ENCODE results near the gene FASN. TPM values are rescaled to one million over a fixed set of nuclear protein-coding genes. Genes with fewer than 3 reads are reported as not detected.

The FASN gene
- total and polyA plus RNA-seq, 9 donors = 1.3 to 168 (median 42.7) TPM

DNA sequence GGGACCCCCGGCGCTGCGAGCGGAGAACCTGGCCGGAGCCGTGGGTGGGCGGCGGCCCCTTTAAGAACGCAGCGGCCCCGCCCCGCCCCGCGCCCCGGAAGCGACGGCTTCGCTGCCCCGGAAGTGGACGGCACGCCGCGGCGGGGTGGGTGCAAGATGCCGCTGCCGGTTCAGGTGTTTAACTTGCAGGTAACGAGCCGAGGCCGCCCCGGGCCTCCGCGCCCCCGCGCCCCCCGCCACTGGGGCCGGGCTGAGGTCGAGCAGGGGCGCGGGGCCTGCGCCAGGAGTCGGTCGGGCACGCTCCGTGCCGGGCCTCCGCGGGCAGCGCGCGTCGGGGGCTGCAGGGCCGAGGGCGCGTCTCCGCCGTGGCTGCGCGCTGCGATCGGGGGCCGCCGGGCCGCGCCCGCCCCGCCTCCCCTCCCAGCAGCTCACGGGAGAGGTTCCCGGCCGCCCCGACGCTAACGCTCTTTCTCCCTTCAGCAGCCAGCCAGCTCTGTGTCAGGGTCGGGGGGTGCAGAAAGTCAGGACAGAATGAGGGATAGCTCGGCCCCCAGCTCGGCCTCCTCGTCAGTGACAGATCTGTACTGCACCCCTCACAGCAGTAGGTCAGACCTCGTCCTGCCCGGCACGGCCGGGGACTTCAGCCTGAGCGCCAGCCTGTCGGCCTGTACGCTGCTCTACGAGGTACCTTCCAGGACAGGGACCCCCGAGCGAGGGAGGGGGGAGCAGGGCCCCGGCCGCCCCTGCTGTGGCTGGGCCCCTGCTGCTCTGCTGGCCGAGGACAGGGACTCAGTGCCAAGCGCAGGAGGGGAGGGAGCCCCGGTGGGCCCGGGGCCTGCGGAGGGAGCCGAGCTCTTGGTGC, 46.0 kb downstream of the FASN start, which contains the start of the genes GPS1 and RFNG:
GPS1 (plus strand) TSS at position 123 of the 862 bp plus-strand sequence; CDS start at position 157, 34 bp downstream.
RFNG (minus strand) TSS at position 36 of the 862 bp plus-strand sequence. CDS start 45 bp downstream, outside the sequence.
- intact Hi-C loops (cut with DNase I) = loop anchor here in 1 of 4 donors (10.0 kb wide), 1 partner anchor 57 kb away; no protein-coding TSS in a partner anchor
- WGBS, 3 donors = 0 to 1% (median 0%) methylated on average over 44 to 93 of the region's 94 CpGs
- H3K36me3 ChIP-seq = no peaks in the 10 kb centered on the region
- DNase-seq = peak; percentile 71 to 85 (median 79)
- H3K9me3 ChIP-seq = no peaks in the 10 kb centered on the region
- peak within 1 kb of the TSS; percentile 59 for H3K4me3 ChIP-seq
- peaks cover 9% of the 10 kb centered on the region for H3K4me1 ChIP-seq (ENCODE audit: insufficient read depth)
- no peaks in the 10 kb centered on the region for H3K27me3 ChIP-seq
- peak within 1 kb of the TSS; percentile 36 to 75 for H3K27ac ChIP-seq
- TF ChIP-seq EP300 (IDR thresholded peaks at IDR 0.05) (no peak), POLR2A (IDR thresholded peaks at IDR 0.05) (no peak)
- TF ChIP-seq, protein P1, sequence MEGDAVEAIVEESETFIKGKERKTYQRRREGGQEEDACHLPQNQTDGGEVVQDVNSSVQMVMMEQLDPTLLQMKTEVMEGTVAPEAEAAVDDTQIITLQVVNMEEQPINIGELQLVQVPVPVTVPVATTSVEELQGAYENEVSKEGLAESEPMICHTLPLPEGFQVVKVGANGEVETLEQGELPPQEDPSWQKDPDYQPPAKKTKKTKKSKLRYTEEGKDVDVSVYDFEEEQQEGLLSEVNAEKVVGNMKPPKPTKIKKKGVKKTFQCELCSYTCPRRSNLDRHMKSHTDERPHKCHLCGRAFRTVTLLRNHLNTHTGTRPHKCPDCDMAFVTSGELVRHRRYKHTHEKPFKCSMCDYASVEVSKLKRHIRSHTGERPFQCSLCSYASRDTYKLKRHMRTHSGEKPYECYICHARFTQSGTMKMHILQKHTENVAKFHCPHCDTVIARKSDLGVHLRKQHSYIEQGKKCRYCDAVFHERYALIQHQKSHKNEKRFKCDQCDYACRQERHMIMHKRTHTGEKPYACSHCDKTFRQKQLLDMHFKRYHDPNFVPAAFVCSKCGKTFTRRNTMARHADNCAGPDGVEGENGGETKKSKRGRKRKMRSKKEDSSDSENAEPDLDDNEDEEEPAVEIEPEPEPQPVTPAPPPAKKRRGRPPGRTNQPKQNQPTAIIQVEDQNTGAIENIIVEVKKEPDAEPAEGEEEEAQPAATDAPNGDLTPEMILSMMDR (IDR thresholded peaks at IDR 0.05) = no peak

DNA sequence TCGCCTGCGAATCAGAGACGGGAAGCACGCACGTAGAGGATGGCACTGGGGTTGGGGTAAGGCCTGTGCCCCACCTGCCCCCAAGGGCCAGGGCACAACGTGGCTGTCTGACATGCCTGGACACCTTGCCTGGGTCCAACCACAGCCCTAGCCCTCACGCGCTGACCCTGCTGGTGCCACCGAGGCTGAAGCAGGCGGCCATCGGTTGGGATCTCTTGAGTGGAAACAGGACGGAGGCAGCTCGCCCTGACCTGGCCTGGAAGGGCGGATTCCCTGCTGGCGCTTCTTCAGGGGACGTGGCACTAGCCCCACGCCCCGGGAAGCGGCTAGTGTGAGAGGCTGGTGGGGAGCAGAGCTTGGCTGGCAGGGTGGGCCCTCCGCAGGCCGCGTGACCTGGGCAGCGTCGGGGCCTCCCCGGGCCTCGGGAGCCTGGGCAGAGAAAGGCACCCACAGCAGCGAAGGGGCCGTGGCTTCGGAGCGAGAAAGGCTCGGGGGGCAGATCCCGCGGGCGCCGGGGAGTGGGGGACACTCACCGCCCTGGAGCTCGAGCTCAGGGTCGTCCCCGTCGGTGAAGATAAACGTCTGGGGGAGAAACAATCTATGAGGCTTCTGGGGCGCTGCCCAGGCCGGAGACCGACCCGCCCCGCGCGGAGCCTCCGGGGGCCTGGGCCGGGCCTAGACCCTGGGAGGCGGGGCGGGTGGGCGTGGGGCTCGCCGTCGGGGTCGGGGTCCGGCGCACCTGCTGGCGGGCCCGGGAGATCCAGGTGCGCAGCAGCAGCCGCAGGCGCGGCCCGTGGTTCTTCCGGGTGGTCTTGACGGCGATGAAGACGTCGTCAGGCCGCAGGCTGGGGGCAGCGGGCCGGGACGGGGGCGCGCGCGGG, 47.0 kb downstream of the FASN start:
- H3K36me3 ChIP-seq = no peaks in the 10 kb centered on the region
- peak in 3 of 5 donors; percentile 21 to 29 (median 27) for DNase-seq
- H3K4me3 ChIP-seq = peak overlapping the region; percentile 59
- H3K27ac ChIP-seq = peak overlapping the region; percentile 36 to 75
- no peaks in the 10 kb centered on the region for H3K27me3 ChIP-seq
- TF ChIP-seq, protein P1 (IDR thresholded peaks at IDR 0.05) = no peak
- TF ChIP-seq POLR2A (IDR thresholded peaks at IDR 0.05) (no peak), EP300 (IDR thresholded peaks at IDR 0.05) (no peak)
- WGBS, 3 donors = 9 to 19% (median 12%) methylated on average over 41 to 79 of the region's 79 CpGs
- peaks cover 9% of the 10 kb centered on the region for H3K4me1 ChIP-seq (ENCODE audit: insufficient read depth)
- intact Hi-C loops (cut with DNase I) = loop anchor here in 1 of 4 donors (10.0 kb wide), 1 partner anchor 56 kb away; no protein-coding TSS in a partner anchor
- H3K9me3 ChIP-seq = no peaks in the 10 kb centered on the region

DNA sequence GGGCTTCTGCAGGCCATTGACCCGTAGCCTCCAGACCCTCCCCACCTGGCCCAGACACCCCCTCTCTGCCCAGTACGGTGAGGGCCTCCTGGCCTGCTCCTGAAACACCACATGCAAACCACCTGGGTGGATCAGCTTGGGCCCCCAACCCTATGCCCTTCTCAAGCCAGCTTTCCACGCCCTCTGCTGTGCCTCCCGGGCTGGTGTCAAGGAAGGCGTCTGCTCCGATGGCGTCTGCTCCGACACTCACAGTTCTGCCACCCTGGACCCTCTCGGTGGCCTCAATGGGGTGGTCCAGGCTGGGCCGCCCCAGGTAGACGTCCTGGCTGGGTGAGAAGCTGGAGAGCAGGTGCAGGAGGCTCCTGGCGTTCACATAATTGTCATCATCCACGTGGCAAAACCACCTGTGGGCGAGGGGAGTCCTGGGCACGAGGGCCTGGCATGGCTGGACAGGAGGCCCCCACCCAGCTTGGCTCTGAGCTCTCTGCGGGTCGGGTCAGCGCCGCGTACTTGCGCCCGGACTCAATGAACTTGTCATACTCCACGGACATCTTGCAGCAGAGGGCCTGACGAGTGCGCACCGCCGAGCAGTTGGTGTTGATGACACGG, 47.8 kb downstream of the FASN start:
- intact Hi-C loops (cut with DNase I) = loop anchor here in 1 of 4 donors (10.0 kb wide), 1 partner anchor 55 kb away; no protein-coding TSS in a partner anchor
- DNase-seq = peak in 2 of 5 donors; percentile 13 to 37
- peak overlapping the region in 1 of 2 donors; percentile 75 for H3K27ac ChIP-seq
- no peaks in the 10 kb centered on the region for H3K9me3 ChIP-seq
- TF ChIP-seq EP300 (IDR thresholded peaks at IDR 0.05) = no peak
- TF ChIP-seq, protein P1 (IDR thresholded peaks at IDR 0.05) = no peak
- TF ChIP-seq POLR2A (IDR thresholded peaks at IDR 0.05) = no peak
- H3K4me3 ChIP-seq = peak overlapping the region; percentile 59
- peaks cover 9% of the 10 kb centered on the region for H3K4me1 ChIP-seq (ENCODE audit: insufficient read depth)
- no peaks in the 10 kb centered on the region for H3K36me3 ChIP-seq
- H3K27me3 ChIP-seq = no peaks in the 10 kb centered on the region
- 82 to 89% (median 84%) methylated on average over 25 to 28 of the region's 28 CpGs for WGBS, 3 donors

Measured in ovary (tissue), 9 donors.